ENCODE measurements around the gene TRIM2.

Gene TRIM2

DNA sequence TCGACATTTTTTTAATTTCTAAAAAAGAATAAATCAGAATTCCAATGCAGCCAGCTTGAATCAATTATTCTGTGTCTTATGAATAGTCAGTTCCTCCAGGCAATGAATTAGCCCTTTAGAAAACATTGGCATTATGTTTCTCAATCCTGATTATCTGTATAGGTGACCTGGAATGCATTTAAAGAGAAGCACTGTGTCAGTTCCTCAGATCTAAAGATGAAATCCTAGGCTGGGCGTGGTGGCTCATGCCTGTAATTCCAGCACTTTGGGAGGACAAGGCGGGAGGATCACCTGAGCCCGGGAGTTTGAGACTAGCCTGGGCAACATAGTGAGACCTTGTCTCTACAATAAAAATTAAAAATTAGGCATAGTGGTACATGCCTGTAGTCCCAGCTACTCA lies 183.7 kb downstream of the TRIM2 start:
- no peak for DNase-seq
